Skeletal muscle cell (primary cell): ENCODE measurements around the gene DENND2D.

Experiments
- DNase-seq: peaks from one replicate; pipeline ENCODE4 v3.0.0-alpha.2; 2010; ENCODE audit warnings: low read depth
- H3K4me3 ChIP-seq: 2 replicates; pipeline ENCODE4 v1.5.1; 2011; ENCODE audit warnings: low read depth, mild to moderate bottlenecking, control low read depth, low read length, moderate library complexity

The DENND2D gene

DNA sequence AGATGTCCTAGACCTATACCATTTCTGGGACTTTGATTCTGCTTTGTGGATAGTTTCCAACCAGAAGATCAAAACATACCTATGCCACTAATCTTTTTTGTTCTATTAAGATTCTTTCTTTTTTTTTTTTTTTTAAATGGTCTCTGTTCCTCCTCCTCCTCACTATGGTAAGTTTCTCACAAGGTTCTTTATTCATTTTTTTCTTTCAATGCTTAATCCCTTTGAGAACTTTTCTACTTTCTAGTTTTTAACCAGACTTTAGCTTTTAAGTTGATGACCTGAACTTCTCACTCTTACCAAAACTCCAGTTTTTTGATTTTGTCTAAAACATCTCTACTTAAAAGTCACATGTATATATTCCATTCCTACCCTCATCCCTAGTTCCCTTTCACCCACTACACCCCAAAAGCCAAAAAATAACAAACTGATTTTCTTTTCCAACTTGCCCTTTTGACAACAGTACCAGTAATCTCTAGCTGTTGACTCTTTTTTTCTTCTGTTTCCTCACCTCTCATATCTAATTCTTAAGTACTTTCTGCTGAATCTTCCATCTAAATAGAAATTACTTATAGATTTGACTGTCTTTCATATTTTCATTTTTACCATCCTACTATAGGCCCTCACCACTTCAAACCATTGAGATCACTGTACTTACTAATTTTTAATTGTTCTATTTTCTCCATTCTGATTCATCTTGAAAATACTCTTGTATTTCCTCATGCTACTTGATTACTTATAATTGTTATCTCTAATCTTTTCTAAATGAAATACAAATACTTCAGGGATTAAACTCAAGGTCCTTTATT, 54.3 kb downstream of the DENND2D start:
- DNase-seq = no peak
- H3K4me3 ChIP-seq = no peak overlapping the region

DNA sequence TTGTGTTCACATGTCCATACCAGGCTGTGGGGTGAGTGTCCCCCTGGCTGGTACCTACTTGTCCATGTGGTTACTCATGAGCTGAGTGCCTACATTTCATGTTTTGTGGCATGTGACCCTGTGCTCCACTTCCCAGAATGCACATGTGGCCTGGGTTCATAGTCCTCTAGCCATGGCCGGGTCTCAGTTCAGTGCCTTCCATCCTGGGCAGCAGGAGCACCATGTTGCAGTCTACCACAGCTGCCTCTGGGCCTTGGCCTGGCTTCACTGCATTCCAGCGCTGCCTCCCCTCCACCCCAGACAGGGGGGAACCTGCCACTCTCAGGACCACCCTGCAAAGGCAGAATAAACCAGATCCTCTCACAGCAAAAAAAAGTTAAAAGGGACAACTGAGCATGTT, 54.9 kb downstream of the DENND2D start:
- DNase-seq = no peak
- no peak overlapping the region for H3K4me3 ChIP-seq

DNA sequence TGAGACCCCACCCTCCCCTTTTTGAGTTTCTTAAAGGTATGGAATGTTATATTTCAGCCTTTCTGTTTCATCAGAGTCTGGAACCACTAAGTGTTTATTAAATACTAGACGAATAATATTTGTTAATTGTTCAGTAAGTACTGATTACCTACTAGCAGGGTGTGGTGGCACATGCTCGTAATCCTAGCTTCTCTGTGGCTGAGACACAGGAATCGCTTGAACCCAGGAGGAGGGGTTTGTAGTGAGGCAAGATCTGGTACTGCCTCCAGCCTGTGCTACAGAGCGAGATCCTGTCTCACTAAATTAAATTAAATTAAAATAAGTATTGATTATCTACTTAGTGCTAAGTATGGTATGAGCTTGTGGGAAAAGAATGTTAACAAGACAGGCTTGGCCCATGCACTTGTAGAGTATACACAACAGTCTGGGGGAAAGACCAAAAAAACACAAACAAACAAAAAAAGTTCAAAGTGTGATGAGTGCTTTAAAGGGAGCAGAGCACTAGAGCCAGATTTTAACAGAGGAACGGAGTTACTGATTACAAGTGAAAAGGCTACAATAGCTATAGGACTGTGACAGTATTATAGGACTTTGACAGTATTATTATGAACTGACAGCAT, 58.0 kb downstream of the DENND2D start:
- DNase-seq = no peak
- H3K4me3 ChIP-seq = no peak overlapping the region

DNA sequence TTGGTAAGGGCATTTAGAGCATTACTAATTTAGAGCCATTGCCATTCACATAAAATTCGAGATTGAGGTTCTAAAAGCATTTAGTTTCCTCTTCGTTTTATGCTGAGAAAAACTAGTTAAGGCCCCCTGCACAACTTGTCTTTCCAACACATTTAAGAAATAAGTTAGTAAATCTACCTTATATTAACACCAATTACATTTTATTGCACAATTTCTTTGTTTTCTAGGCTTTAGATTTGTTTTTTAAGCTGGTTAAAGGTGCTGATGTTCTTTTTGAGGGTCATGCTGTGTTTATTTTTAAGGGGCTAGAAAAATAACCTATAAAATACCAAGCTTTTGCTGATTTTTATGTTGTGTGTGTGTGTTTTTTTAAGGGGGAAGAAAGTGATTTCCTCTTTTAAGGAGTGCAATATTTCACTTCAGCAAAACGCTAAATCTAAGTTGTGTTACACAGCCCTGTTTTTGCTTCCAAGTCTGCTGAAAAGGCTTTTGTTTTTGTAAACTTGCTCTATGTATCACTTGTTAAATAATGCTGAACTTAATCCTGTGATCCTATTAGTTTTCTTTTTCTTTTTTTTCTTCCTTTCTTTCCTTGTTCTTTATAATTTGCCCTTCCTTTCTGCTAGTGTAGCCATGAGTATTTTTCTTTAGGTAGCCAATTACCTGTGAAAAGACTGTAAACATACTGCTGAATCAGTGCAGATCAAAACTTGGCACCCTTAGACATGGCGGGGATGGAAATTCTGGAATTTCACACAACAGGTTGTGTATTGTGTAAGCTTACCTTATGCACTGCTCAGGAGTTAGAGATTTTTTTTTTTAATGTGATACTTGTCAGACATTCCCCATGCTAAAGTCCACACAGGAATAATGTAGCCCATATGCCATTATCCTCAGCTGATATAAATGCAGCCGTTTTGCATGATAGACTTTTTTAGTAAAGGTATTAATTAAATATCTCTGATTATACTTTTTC, 58.9 kb downstream of the DENND2D start:
- H3K4me3 ChIP-seq = peak overlapping the region; percentile 87
- no peak for DNase-seq

DNA sequence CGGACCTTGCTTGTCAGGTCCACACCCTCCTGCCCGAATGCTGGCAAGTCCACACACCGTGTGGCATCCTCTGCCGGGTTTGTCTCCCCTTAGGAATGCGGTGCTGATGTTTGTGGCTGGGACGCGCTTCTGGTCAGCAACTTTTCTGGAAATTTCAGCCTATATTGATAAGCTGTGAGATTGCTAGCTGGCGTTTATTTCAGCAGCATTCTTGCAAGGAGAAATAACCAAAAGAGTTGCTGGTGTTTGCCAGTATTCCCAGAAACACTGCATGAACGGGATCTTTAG, 59.8 kb downstream of the DENND2D start:
- H3K4me3 ChIP-seq = peak overlapping the region; percentile 87
- peak; percentile 9 for DNase-seq

DNA sequence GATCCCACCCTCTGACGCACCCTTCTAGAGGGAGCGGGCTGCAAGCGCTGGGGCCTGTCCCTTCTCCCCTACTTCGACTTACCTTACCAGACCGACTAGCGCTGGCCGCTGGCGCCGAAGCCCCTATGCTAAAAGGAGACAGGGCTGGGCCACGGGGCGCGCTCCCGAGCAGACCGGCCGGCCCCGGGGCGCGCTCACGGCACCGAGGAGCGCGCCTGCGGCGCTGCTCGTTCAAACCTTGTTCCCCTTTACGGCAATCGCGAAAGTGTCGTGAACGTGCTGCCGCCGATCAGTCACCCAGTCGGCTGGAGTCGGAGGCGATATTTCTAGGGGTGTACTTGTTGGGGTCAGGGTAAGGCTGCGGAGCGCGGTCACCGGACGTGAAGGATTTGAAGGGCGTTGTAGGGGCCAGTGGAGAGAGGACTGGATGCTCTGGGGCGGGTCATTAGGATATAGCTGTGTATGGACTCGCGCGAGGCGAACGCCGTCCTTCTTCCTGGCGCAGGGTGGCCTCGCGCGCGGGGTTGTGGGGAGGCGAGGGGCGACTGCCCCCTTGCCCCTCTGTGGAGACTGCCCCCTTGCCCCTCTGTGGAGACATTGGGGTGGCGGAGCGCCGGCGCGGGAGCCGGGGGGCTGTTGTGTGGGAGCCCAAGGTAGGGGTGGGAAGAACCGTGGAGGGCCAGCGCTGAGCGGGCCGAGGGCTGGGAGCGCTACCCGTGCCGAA, 60.3 kb downstream of the DENND2D start, which contains the start of the genes CEPT1 and DRAM2:
Gene CEPT1 (plus strand): TSS at position 268 of the 724 bp plus-strand sequence. CDS start 7,492 bp downstream, outside the sequence.
Gene DRAM2 (minus strand): TSS at position 138 of the 724 bp plus-strand sequence. CDS start 8,539 bp downstream, outside the sequence.
- peak within 1 kb of the TSS; percentile 87 for H3K4me3 ChIP-seq

DNA sequence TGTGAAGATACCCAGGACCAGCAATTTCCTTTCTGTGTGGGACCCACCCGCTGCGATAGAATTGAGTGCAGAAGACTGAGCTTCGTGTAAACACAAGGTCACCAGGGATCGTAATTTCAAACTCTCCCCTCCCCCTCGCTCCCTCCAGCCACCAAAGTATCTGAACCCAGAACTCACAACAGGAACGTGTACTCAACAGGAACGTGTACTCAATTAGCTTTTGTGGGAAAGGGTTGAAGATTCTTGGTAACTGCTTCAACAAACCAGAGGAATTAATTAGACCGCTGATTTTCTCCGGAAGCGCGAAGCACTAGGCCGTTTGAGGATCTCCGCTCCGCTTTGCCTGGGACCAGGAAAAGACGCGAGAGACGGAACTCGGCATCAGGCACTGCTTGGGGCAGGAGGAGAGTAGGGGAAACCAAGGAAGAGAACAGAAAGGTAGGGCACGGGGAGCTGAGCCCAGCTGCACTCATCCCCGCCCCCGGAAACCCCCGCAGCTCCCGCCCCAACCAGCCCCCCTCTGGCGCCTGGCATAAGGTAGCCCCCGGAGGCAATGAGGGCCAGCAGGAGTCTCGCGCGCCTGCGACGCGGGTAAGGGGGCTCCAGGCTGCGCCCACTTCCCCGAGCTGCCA, 61.0 kb downstream of the DENND2D start:
- peak overlapping the region; percentile 87 for H3K4me3 ChIP-seq
- DNase-seq = peak; percentile 4

More for the DNA sequence above, 60.3 kb downstream of the DENND2D start, which contains the start of the genes CEPT1 and DRAM2:
- DNase-seq = peak; percentile 91
